Large intestine (tissue), 3 donors: ENCODE measurements around the gene DEFB131B. TPM values are rescaled to one million over a fixed set of nuclear protein-coding genes. Genes with fewer than 3 reads are reported as not detected.

Experiments used
- DNase-seq, 2 donors: peaks; one replicate each; pipeline versions ENCODE4 v3.0.0 to v3.0.0-alpha.2; 2013
- H3K27ac ChIP-seq: one replicate; pipeline ENCODE4 v1.5.1; 2013; ENCODE audit warnings: low read length
- H3K27me3 ChIP-seq: 2 replicates; pipeline ENCODE4 v1.6.1; 2013; ENCODE audit warnings: low read length; ENCODE audit not compliant: control insufficient read depth, insufficient read depth
- H3K36me3 ChIP-seq: 2 replicates; pipeline ENCODE4 v1.6.1; 2013; ENCODE audit warnings: low read length; ENCODE audit not compliant: control insufficient read depth, insufficient read depth
- H3K4me1 ChIP-seq: one replicate; pipeline ENCODE4 v1.6.1; 2013; ENCODE audit warnings: low read length; ENCODE audit not compliant: control insufficient read depth, insufficient read depth
- H3K4me3 ChIP-seq: one replicate; pipeline ENCODE4 v1.5.1; 2013; ENCODE audit warnings: low read length
- H3K9me3 ChIP-seq: one replicate; pipeline ENCODE4 v1.6.1; 2013; ENCODE audit warnings: mild to moderate bottlenecking, low read depth, low read length, moderate library complexity; ENCODE audit not compliant: control insufficient read depth
- WGBS: methylation state at CpG from one replicate; pipeline ENCODE4 v1.1.5; 2013; ENCODE audit warnings: low lambda C conversion rate; ENCODE audit not compliant: insufficient coverage; 5-methylcytosine and 5-hydroxymethylcytosine counted together
- polyA plus RNA-seq: library from polyadenylated mRNA; unstranded; fragments of 120-200 nt; gene quantifications from one replicate; pipeline ENCODE4 v1.2.1, GENCODE V29; 2013

DEFB131B gene
- polyA plus RNA-seq, 1 donor = not detected

DNA sequence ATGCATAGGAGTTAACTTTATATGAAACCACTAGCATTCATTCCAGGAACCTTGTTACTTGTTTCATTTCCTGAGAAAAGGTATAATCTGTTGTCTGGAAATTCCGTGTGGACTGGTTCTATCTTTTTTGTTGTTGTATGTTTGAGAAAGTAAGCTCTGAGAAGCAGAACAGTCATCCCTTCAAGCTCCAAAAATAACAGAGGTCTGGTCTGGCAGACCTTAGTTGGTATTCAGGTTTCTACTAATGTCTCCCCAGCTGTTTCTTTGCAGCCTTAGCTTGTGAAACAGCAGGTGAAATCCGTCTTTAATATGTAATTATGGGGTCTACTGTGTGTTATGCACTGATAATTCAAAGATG is 53.0 kb downstream of the DEFB131B start:
- Histone ChIP-seq H3K27me3 (no peaks in the 10 kb centered on the region), H3K9me3 (no peaks in the 10 kb centered on the region), H3K36me3 (peaks cover 3% of the 10 kb centered on the region), H3K4me3 (no peak overlapping the region), H3K27ac (no peak overlapping the region), H3K4me1 (peaks cover 29% of the 10 kb centered on the region)
- DNase-seq = no peak
- no CpG with 5 or more reads among the region's 2 CpGs for WGBS

DNA sequence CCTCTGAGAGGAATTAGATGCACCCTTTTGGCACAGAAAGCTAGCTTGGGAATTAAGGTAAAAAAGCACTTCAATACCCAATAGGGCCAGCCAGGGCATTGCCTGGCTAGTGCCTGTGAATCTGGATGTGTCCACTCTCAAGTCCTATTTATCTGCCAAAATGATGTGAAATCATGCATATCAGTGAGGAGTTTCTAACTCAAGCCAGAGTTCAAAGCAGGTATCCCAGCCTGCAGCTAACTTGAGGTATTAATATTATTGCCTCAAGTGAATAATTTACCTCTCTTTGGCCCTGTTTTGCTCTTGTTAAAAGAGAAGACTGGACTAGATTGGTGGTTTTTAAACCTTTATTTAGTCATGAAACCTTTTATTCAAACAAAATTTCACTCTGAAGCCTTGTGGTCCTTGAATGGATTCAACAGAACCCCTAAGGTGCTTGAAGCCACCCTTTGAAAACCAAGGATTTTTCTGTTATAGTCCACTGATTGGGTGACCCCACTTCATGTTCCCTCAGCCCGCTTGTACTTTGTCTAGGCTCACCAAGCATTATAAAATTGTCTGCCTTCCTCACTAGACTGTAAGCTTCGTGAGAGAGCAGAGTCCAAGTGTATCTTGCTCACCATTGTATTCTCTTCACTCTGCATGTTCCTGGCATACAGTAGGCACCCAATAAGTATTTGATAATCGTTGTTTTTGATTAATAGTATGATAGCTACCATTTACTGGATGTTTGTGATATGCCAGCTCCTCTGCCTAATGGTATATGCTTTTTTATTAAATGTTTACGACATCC is 55.1 kb downstream of the DEFB131B start:
- peaks cover 29% of the 10 kb centered on the region for H3K4me1 ChIP-seq
- peak overlapping the region; percentile 2 for H3K27ac ChIP-seq
- DNase-seq = peak in 1 of 2 donors; percentile 34

More for the DNA sequence above, 55.1 kb downstream of the DEFB131B start:
- H3K4me3 ChIP-seq = no peak overlapping the region
- no peaks in the 10 kb centered on the region for H3K9me3 ChIP-seq
- peaks cover 6% of the 10 kb centered on the region for H3K36me3 ChIP-seq
- WGBS = 100% methylated on average over 1 of the region's 4 CpGs
- no peaks in the 10 kb centered on the region for H3K27me3 ChIP-seq

Other genes with a start within 250 kb of the DEFB131B start
- not detected for gene DEFB108B, start 45.3 kb upstream of the DEFB131B start, polyA plus RNA-seq
- gene XNDC1N, start 50.1 kb downstream of the DEFB131B start, polyA plus RNA-seq = 5.1 TPM
- gene RNF121, start 50.6 kb downstream of the DEFB131B start, polyA plus RNA-seq = 42.9 TPM
- gene IL18BP, start 120.5 kb downstream of the DEFB131B start, polyA plus RNA-seq = 10.7 TPM
- 257 TPM for gene NUMA1, start 202.1 kb downstream of the DEFB131B start, polyA plus RNA-seq
- gene LRRC51, start 202.4 kb downstream of the DEFB131B start, polyA plus RNA-seq = 10.9 TPM
- gene LAMTOR1, start 224.8 kb downstream of the DEFB131B start, polyA plus RNA-seq = 114 TPM
- not detected for gene TOMT, start 227.5 kb downstream of the DEFB131B start, polyA plus RNA-seq
- gene ANAPC15, start 234.2 kb downstream of the DEFB131B start, polyA plus RNA-seq = 34.5 TPM